ENCODE measurements around the gene RMND5B. TPM values are rescaled to one million over a fixed set of nuclear protein-coding genes. Genes with fewer than 3 reads are reported as not detected.

The RMND5B gene
- total RNA-seq, 2 experiments from 2014 or later: 26.0 to 26.7 TPM

GRCh38 chr5:178162481-178162880, 31.7 kb downstream of the RMND5B start:
- Mint-ChIP-seq H3K36me3 (ENCODE audit: low read depth) (no peaks in the 10 kb centered on the region), H3K9me3 (no peaks in the 10 kb centered on the region), H3K27me3 (ENCODE audit: low read depth) (peaks cover 11% of the 10 kb centered on the region), H3K27ac (no peak overlapping the region), H3K4me1 (ENCODE audit: low read depth) (peaks cover 2% of the 10 kb centered on the region), H3K4me3 (no peak overlapping the region)
- no peak for DNase-seq
- CTCF ChIA-PET: interaction anchor here (0.6 to 3.3 kb wide), 6 partner anchors 9 to 1966 kb away, joined by 3 to 51 read pairs (median 4); partner anchors contain the start of gene NHP2
- intact Hi-C loops (cut with micrococcal nuclease): loop anchor here (10.0 kb wide), 1 partner anchor 178 kb away; no protein-coding TSS in a partner anchor

GRCh38 chr5:178163772-178164735, 33.2 kb downstream of the RMND5B start:
- Mint-ChIP-seq H3K4me3 (peak overlapping the region; percentile 38), H3K9me3 (no peaks in the 10 kb centered on the region), H3K36me3 (ENCODE audit: low read depth) (no peaks in the 10 kb centered on the region), H3K27ac (no peak overlapping the region), H3K27me3 (ENCODE audit: low read depth) (peaks cover 11% of the 10 kb centered on the region), H3K4me1 (ENCODE audit: low read depth) (peaks cover 2% of the 10 kb centered on the region)
- CTCF ChIA-PET: interaction anchor here (0.5 to 3.3 kb wide), 6 partner anchors 25 to 616 kb away, joined by 3 to 51 read pairs (median 3); no protein-coding TSS in a partner anchor
- peak; percentile 95 for DNase-seq
- intact Hi-C loops (cut with micrococcal nuclease): loop anchor here (1.0 to 10.0 kb wide), 3 partner anchors 43 to 179 kb away; no protein-coding TSS in a partner anchor

- no peak for DNase-seq
- H3K4me1 Mint-ChIP-seq (ENCODE audit: low read depth): peaks cover 2% of the 10 kb centered on the region
- CTCF ChIA-PET: interaction anchor here (0.9 to 1.4 kb wide), 2 partner anchors 88 to 91 kb away, joined by 3 to 10 read pairs; no protein-coding TSS in a partner anchor
Measured at GRCh38 chr5:178165581-178165980, 34.8 kb downstream of the RMND5B start.

GRCh38 chr5:178170455-178170854, 39.6 kb downstream of the RMND5B start:
- Mint-ChIP-seq H3K27me3 (ENCODE audit: low read depth) (no peaks in the 10 kb centered on the region), H3K4me1 (ENCODE audit: low read depth) (no peaks in the 10 kb centered on the region), H3K27ac (no peak overlapping the region), H3K9me3 (no peaks in the 10 kb centered on the region), H3K36me3 (ENCODE audit: low read depth) (no peaks in the 10 kb centered on the region), H3K4me3 (no peak overlapping the region)
- CTCF ChIA-PET: interaction anchor here (5.2 kb wide), 1 partner anchor 95 kb away, joined by 32 read pairs; no protein-coding TSS in a partner anchor
- no peak for DNase-seq
- intact Hi-C loops (cut with micrococcal nuclease): no loop called here

More at GRCh38 chr5:178165581-178165980, 34.8 kb downstream of the RMND5B start:
- H3K36me3 Mint-ChIP-seq (ENCODE audit: low read depth): no peaks in the 10 kb centered on the region
- no peaks in the 10 kb centered on the region for H3K9me3 Mint-ChIP-seq
- intact Hi-C loops (cut with micrococcal nuclease): loop anchor here (2.0 to 10.0 kb wide), 2 partner anchors 45 to 181 kb away; no protein-coding TSS in a partner anchor
- no peak overlapping the region for H3K27ac Mint-ChIP-seq
- peaks cover 11% of the 10 kb centered on the region for H3K27me3 Mint-ChIP-seq (ENCODE audit: low read depth)
- no peak overlapping the region for H3K4me3 Mint-ChIP-seq

GRCh38 chr5:178174456-178174855, 43.6 kb downstream of the RMND5B start:
- intact Hi-C loops (cut with micrococcal nuclease): no loop called here
- no peak overlapping the region for H3K4me3 Mint-ChIP-seq
- CTCF ChIA-PET: no interaction called here
- DNase-seq: no peak
- no peaks in the 10 kb centered on the region for H3K36me3 Mint-ChIP-seq (ENCODE audit: low read depth)
- no peaks in the 10 kb centered on the region for H3K27me3 Mint-ChIP-seq (ENCODE audit: low read depth)
- H3K9me3 Mint-ChIP-seq: no peaks in the 10 kb centered on the region
- no peak overlapping the region for H3K27ac Mint-ChIP-seq
- no peaks in the 10 kb centered on the region for H3K4me1 Mint-ChIP-seq (ENCODE audit: low read depth)

DNA sequence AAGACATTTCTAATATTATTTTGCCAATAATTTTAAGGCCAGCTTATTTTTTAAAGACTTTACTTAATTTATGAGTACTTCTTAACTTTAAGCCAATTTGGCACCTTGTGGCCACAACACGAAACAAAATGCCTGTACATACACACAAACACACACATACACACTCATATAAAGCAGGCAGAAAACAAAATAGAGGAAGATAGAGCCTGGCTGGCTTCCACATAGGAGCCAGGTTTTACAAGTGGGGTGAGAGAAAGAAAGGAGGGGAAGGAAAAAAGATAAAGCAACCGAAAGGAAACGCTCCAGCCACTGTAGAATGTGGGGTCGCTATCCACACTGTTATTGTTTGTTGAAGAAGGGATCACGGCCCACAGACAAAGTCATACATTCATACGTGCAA, 46.0 kb downstream of the RMND5B start:
- intact Hi-C loops (cut with micrococcal nuclease): no loop called here
- H3K4me3 Mint-ChIP-seq: no peak overlapping the region
- DNase-seq: no peak
- H3K36me3 Mint-ChIP-seq (ENCODE audit: low read depth): no peaks in the 10 kb centered on the region
- no peak overlapping the region for H3K27ac Mint-ChIP-seq
- no peaks in the 10 kb centered on the region for H3K4me1 Mint-ChIP-seq (ENCODE audit: low read depth)
- no peaks in the 10 kb centered on the region for H3K27me3 Mint-ChIP-seq (ENCODE audit: low read depth)
- CTCF ChIA-PET: no interaction called here
- no peaks in the 10 kb centered on the region for H3K9me3 Mint-ChIP-seq

GRCh38 chr5:178177569-178177968, 46.8 kb downstream of the RMND5B start:
- Mint-ChIP-seq H3K36me3 (ENCODE audit: low read depth) (no peaks in the 10 kb centered on the region), H3K4me1 (ENCODE audit: low read depth) (peaks cover 7% of the 10 kb centered on the region), H3K27ac (no peak overlapping the region), H3K9me3 (no peaks in the 10 kb centered on the region), H3K4me3 (no peak overlapping the region), H3K27me3 (ENCODE audit: low read depth) (no peaks in the 10 kb centered on the region)
- intact Hi-C loops (cut with micrococcal nuclease): no loop called here
- DNase-seq: no peak
- CTCF ChIA-PET: no interaction called here

GRCh38 chr5:178180141-178180863, 49.5 kb downstream of the RMND5B start:
- no peak overlapping the region for H3K4me3 Mint-ChIP-seq
- no peak overlapping the region for H3K27ac Mint-ChIP-seq
- no peaks in the 10 kb centered on the region for H3K9me3 Mint-ChIP-seq
- CTCF ChIA-PET: no interaction called here
- peaks cover 7% of the 10 kb centered on the region for H3K4me1 Mint-ChIP-seq (ENCODE audit: low read depth)
- no peaks in the 10 kb centered on the region for H3K27me3 Mint-ChIP-seq (ENCODE audit: low read depth)
- no peak for DNase-seq
- no peaks in the 10 kb centered on the region for H3K36me3 Mint-ChIP-seq (ENCODE audit: low read depth)
- intact Hi-C loops (cut with micrococcal nuclease): no loop called here

- Mint-ChIP-seq H3K4me3 (no peak overlapping the region), H3K27ac (no peak overlapping the region), H3K36me3 (ENCODE audit: low read depth) (no peaks in the 10 kb centered on the region), H3K4me1 (ENCODE audit: low read depth) (peaks cover 7% of the 10 kb centered on the region), H3K27me3 (ENCODE audit: low read depth) (no peaks in the 10 kb centered on the region), H3K9me3 (no peaks in the 10 kb centered on the region)
- CTCF ChIA-PET: no interaction called here
- DNase-seq: no peak
- intact Hi-C loops (cut with micrococcal nuclease): no loop called here
Measured at GRCh38 chr5:178182158-178182876, 51.5 kb downstream of the RMND5B start.

DNA sequence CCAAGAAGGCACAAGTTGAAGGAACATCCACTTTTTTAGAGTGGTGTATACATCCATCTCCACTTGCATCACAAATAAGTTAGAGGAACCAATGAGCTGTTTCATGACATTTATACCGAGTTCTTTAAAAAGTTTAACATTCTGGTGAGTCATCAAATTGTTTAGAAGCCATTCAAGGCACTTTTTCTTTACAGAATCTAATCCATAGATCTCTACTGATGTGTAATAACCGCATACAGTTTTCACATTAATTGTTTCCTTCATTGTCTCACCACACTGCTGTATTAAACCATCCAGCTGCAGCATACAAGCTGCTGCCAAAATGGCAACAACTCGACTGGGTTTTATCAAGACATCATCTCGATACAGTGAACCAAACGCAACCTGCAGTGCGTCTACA, 55.6 kb downstream of the RMND5B start:
- Mint-ChIP-seq H3K36me3 (ENCODE audit: low read depth) (no peaks in the 10 kb centered on the region), H3K9me3 (no peaks in the 10 kb centered on the region), H3K4me3 (no peak overlapping the region), H3K27ac (no peak overlapping the region), H3K4me1 (ENCODE audit: low read depth) (peaks cover 7% of the 10 kb centered on the region), H3K27me3 (ENCODE audit: low read depth) (no peaks in the 10 kb centered on the region)
- CTCF ChIA-PET: interaction anchor here (0.6 kb wide), 1 partner anchor 94 kb away, joined by 3 read pairs; no protein-coding TSS in a partner anchor
- intact Hi-C loops (cut with micrococcal nuclease): no loop called here
- no peak for DNase-seq

GRCh38 chr5:178187014-178187413, 56.2 kb downstream of the RMND5B start, which contains the start of gene GMCL2:
Gene GMCL2, minus strand, starts transcription at chr5:178187371. Its CDS starts 72 bp downstream, at chr5:178187299.
- Mint-ChIP-seq H3K4me3 (no peak within 1 kb of the TSS), H3K9me3 (no peaks in the 10 kb centered on the region), H3K27ac (no peak within 1 kb of the TSS), H3K4me1 (ENCODE audit: low read depth) (peaks cover 6% of the 10 kb centered on the region), H3K36me3 (ENCODE audit: low read depth) (no peaks in the 10 kb centered on the region), H3K27me3 (ENCODE audit: low read depth) (no peaks in the 10 kb centered on the region)
- no peak for DNase-seq
- intact Hi-C loops (cut with micrococcal nuclease): no loop called here
- CTCF ChIA-PET: interaction anchor here (0.6 kb wide), 1 partner anchor 94 kb away, joined by 3 read pairs; no protein-coding TSS in a partner anchor
